DMS79 treated with DMSO at 0.1 percent for 48 hours (cell line): ENCODE data around the gene PLEKHN1.
"Not testable (repeated sequence)": the region's sequence is repeated elsewhere in the genome, so short reads cannot be mapped to it uniquely, and the experiment has no call there.

Experiments used
- DNase-seq: peaks from one replicate; lab custom pipeline; 2025; lab: John Stamatoyannopoulos, UW

PLEKHN1 gene

GRCh38 chr1:943545-944340, 22.5 kb upstream of the PLEKHN1 start:
- DNase-seq, result no peak

- no peak for DNase-seq
Measured at GRCh38 chr1:944341-945325, 21.6 kb upstream of the PLEKHN1 start.

- DNase-seq, result no peak
Measured at GRCh38 chr1:945688-946556, 20.4 kb upstream of the PLEKHN1 start.

DNA sequence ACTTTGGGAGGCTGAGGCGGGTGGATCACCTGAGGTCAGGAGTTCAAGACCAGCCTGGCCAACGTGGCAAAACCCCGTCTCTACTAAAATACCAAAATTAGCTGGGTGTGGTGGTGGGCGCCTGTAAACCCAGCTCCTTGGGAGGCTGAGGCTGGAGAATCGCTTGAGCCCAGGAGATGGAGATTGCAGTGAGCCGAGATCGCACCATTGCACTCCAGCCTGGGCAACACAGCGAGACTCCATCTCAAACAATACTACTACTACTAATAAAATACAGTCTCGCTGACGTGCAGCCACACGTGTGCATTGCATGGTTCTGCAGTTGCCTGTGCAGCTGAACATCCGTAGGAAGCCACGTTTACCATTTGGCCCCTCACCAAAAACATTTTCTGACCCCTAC, 19.5 kb upstream of the PLEKHN1 start:
- DNase-seq, result not testable (repeated sequence)

GRCh38 chr1:947958-948357, 18.3 kb upstream of the PLEKHN1 start:
- DNase-seq, result no peak

DNA sequence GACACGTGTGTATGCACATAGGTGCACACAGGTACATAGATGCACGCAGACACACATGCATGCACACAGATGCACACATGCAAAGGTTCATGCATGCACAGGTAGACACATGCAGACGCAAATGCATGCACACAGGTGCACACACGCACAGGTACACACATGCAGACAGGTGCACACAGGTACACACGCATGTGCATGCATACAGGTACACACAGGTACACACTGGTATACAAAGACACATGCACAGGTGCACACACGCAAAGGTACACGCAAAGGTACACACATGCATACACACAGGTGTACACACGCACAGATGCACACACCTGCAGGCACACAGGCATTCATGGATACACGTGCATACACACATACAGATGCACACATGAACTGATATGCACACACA, 16.0 kb upstream of the PLEKHN1 start:
- DNase-seq, result no peak

DNA sequence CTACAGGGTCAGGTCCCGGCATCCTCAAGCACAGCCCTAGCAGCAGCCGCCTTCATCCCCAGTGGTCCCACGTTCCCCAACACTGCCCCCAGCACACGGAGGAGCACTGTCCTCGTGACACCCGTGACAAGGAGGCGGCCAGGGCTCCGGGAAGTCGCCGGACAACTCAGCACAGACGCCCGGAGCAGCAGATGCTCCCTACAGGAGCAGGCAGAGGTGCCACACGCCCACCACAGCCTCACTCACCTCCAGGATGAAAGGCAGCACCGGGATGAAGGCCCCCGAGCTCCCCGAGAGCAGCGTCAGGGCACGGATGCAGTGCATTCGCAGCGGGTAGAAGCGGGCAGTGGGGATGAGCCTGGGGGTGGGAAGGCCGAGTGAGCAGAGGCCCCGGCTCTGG, 15.4 kb upstream of the PLEKHN1 start:
- DNase-seq, result no peak

DNA sequence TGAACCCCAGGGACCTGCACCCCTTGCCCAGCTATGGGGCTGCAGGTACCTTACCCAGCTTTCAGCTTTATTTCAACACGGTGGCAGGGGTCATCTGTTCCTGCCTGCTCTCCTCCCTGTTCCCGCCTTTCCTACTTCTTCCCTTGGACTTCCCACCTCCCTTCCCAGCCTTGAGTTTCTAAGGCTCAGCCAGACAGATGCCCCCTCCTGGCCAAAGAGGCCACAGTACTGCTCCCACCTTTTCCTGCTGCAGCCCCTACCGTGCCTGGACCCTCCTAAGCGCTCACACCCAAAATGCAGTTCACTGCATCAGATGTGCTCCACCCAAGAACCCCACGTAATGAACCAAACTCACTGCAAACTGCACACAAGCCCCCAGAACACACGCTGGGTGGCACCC, 14.9 kb upstream of the PLEKHN1 start:
- no peak for DNase-seq

- DNase-seq, result no peak
Measured at GRCh38 chr1:952201-952600, 14.1 kb upstream of the PLEKHN1 start.

DNA sequence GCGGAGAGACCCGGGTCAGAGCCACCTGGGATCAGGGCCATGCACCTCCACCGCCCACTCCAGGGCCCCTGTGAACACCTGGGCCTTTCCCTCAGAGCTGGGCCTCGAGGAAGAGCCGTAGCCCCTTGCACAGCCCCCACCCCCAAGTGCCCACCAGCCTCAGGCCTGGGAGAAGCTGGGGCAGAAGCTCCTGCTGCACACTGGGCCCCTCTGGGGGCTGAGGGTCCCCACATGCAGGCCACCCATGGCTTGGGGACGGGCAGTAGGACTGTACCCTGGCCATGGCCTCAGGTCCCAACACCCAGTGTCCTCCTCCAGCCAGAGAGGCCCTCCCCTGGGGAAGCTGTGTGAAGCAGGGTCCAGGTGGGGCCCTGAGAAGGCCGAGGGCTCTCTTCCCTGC, 13.7 kb upstream of the PLEKHN1 start:
- no peak for DNase-seq

DNA sequence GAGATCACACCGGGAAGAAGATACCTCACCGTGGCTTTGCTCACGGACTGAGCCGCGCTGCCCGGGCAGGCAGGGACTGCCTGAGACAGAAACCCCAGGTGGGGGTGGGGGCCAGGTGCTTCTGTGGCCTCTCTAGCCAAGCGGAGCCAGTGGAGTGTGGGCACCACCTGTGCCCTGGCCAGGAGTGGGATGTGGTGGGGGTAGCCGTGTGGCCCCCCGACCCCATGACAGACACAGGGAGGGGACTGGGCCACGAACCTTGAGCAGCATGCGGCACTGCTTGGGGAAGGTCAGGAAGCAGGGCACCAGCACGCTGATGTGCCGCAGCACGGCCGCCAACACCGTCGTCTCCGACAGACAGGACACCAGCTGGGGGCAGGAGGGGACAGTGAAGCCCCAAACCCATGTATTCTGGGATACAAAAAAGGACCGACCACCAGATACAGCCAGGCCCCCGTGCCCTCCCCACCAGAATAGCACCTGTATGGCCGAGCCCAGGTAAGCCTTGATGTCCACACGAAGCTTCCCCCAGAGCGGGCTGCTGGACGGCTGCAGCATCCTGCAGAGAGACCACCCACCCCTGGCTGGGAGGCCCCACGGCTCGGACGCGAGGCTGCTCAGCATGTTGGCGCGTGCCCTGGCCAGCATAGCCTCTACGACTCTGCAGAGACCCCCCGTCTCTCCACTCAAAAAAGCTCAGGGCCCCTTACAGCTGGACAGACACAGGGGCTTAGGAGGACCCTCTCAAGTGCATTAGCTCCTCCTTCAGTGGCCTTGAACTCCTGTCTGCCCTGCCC, 12.6 kb upstream of the PLEKHN1 start:
- DNase-seq, result no peak

DNA sequence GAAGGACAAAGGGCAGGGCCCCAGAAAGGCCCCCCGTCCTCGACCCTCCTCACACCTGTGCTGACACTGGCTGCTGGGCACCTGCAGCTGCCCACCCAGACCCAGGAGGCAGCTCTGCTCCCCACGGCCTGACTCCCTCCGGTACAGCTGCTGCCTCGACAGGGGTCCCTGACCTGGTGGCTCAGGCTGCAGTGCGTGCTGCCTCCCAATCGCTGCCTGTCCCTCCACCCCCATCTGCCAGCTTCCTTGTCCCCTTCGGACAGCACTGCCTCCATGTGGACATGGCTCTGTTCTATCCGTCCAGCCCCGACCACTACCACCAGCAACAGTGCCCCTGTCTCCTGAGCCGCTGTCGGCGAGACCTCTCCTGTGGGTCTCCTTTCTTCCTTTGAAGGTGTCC, 11.4 kb upstream of the PLEKHN1 start:
- DNase-seq, result no peak

GRCh38 chr1:955474-955873, 10.8 kb upstream of the PLEKHN1 start:
- no peak for DNase-seq

- DNase-seq, result no peak
Measured at GRCh38 chr1:956636-957035, 9.6 kb upstream of the PLEKHN1 start.

GRCh38 chr1:958823-959730, 7.2 kb upstream of the PLEKHN1 start, which contains the start of gene NOC2L:
Gene NOC2L, minus strand, starts transcription at chr1:959256. Its CDS starts 16 bp downstream, at chr1:959240.
- DNase-seq, result peak; percentile 80

DNA sequence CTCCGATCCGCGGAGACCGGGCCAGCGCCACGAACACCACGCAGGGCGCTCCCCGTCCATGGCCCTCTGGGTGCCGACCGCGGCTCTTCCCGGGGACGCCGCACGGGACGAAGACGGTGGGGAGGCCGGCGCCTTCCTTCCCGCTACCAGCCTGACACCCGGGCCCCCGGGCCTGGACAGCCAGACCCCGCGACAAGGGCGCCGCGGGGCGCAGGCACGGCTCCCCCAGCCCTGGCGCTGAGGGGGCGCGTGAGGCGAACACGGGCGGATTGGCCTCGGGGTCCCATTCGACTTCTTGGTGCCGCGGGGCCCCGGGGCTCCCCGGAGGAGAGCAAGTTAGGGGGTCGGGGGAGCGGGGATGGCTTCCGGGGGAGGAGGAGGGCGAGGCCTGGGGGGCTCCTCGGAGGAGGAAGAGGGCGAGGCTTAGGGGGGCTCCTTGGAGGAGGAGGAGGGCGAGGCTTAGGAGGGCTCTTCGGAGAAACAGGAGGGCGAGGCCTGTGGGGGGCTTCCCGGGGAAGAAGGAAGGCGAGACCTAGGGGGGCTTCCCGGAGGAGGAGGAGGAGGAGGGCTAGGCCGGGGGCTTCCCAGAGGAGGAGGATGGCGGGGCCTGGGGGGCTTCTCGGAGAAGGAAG, 6.4 kb upstream of the PLEKHN1 start:
- no peak for DNase-seq

DNA sequence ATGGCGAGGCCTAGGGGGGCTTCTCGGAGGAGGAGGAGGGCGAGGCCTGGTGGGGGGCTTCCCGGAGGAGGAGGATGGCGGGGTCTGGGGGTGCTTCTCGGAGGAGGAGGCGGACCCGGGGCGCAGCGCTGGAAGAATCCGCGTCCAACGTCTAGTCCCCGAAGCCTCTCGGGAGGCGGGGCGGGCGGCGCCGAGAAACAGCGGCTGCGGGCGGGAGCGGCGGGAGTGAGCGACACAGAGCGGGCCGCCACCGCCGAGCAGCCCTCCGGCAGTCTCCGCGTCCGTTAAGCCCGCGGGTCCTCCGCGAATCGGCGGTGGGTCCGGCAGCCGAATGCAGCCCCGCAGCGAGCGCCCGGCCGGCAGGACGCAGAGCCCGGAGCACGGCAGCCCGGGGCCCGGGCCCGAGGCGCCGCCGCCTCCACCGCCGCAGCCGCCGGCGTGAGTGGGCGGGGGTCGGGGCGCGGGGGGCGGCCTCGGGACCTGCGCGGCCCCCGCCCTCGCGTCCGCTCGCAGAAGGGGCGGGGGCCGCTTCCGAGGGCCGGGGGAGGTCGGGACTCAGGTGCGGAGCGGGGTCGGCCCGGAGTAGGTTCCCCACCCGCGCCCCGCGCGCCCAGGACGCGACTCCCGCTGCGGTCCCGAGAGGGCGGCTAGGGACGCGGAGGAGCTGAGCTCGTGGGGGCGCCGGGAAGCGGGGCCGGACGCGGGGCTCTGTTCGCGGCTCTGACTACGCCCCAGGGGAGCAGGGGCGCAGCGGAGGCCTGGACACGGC, 5.7 kb upstream of the PLEKHN1 start, which contains the start of gene KLHL17:
TSS of gene KLHL17 (plus strand) at position 222 of the 769 bp plus-strand sequence. CDS start at position 332, 110 bp downstream.
- DNase-seq, result peak; percentile 51

DNA sequence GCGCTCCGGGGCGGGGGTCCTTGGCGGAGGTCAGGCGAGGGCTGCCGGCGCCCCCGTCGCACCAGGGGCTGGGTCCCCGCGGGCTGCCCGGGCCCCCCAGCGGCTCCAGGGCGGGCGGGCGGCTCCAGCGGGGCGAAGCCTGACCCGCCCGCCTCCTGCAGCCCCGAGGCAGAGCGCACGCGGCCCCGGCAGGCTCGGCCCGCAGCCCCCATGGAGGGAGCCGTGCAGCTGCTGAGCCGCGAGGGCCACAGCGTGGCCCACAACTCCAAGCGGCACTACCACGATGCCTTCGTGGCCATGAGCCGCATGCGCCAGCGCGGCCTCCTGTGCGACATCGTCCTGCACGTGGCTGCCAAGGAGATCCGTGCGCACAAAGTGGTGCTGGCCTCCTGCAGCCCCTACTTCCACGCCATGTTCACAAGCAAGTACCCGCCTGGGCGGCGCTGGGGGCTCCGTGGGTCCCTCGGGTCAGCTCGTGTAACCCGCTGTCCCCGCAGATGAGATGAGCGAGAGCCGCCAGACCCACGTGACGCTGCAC, 5.1 kb upstream of the PLEKHN1 start:
- DNase-seq, result no peak
